Middle frontal gyrus (tissue), 1 donor: Measurements from ENCODE around the gene SCO2.
A peak's percentile ranks its signal among the peaks of the same experiment; 100 is the strongest.

ENCODE experiments used
- DNase-seq: peaks from one replicate; pipeline ENCODE4 v3.0.0-alpha.2; 2015; ENCODE audit warnings: low spot score; ENCODE audit errors: extremely low spot score

The SCO2 gene, protein sequence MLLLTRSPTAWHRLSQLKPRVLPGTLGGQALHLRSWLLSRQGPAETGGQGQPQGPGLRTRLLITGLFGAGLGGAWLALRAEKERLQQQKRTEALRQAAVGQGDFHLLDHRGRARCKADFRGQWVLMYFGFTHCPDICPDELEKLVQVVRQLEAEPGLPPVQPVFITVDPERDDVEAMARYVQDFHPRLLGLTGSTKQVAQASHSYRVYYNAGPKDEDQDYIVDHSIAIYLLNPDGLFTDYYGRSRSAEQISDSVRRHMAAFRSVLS

DNA sequence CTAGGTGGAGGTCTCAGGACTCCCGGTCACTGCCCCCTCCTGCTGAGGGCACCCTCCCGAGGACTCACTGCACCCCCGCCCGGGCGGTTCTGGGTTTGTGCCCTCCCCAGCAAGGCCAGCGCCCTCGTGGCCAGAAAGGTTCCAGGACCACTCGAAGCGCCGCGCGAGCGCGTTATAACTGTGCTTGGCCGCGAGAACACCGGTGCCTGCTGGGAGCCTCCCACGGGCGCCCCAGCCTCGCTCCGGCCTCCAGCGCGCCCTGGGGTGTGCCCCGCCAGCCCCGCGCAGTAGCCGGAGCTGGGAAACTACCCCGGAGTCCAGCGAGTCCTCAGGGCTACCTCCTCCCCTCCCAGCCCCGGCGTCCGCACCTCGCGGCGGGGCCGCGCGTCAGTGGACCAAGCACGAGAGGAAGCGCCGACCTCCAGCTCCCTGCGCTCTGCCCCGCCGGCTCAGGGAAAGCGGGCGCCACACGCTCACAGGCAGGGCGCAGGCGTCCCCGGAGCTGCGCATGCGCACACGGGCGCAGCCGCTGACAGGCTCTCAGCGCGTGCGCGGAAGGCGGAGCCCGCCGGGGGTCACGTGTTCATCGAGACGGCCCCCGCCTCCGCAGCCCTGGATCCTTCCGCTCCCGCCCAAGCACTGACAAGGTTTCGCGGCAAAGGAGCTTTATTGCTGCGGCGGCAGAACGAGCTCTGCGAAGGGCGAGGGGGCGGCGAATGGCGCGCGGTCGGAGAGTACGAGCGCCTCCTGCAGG is at the start of gene SCO2:
TSS of gene SCO2 (minus strand) at position 495 of the 754 bp plus-strand sequence. CDS start 1,187 bp downstream, outside the sequence.
- DNase-seq = peak; percentile 96

DNA sequence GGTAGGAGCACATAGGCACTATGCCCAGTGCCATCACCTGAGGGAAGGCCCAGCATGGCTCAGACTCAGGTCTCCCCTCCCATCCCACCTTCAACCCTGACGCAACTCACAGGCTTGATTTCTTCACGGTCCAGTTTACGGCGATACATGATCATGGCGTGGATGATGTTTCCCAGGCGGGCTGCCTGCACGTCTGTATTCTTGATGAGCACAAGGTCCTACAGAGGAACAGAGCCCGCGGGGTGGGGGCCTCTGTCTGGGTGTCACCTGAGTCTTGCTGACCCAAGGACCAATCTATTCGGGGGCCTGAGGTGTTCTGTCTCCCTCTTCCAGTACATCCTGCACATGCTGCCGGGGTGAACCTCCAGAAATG is 49.0 kb upstream of the SCO2 start:
- DNase-seq = no peak

DNA sequence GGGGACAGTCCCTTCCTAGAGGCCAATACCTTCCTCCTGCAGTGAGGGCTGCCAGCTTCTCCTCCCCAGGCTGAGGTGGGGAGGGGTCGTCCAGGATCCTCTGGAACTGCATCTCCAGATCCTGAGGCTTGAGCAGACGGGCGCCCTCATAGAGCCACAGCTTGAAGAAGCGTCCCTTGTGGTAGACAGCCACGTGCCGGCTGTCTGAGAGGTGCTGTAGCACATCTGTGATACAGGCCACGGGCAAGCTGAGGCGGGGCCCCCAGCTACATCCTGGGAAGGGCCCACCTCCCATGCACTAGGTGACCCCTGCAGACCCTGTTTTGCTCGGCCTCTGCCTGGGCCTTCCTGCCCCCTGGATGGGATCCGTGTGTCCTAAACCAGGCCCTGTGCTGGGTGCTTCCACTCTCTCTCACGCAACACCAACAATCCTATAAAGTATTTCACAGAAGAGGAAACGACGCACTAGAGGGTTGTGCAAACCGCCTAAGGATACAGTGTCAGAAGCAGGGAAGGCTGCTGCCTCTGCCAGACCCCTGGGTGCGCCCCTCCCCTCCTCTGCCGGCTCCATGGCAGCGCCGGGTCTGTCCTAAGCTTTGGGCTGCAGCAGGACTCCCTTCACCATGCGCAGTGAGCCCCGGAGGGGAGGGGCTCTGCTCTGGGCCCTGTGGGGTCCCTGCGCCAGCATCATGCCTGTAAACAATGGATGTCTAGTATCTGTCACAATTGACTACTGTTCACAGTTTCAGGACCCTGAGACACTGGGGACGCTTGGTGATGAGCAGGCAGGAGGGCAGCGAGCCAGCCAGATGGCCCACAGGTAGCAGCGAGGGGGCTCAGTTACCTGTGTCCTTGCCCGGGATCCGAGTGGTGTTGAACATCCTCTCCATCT is 48.3 kb upstream of the SCO2 start:
- DNase-seq = no peak

DNA sequence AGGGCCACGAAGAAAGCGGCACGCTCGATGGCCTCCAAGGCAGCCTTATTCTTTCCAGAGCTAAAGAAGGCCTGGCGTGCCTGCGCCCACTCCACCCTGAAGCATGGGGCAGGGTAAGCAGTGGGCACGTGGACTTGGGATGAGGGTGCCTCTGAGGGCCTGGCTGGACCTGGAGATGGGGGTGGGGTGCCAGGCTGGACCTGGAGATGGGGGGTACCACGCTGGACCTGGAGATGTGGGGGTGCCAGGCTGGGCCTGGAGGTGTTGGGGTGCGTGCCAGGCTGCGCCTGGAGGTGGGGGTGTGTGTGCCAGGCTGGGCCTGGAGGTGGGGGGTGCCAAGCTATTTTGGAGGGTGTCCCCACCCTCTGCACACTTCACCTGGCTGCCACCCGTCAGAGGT is 47.6 kb upstream of the SCO2 start:
- DNase-seq = no peak

DNA sequence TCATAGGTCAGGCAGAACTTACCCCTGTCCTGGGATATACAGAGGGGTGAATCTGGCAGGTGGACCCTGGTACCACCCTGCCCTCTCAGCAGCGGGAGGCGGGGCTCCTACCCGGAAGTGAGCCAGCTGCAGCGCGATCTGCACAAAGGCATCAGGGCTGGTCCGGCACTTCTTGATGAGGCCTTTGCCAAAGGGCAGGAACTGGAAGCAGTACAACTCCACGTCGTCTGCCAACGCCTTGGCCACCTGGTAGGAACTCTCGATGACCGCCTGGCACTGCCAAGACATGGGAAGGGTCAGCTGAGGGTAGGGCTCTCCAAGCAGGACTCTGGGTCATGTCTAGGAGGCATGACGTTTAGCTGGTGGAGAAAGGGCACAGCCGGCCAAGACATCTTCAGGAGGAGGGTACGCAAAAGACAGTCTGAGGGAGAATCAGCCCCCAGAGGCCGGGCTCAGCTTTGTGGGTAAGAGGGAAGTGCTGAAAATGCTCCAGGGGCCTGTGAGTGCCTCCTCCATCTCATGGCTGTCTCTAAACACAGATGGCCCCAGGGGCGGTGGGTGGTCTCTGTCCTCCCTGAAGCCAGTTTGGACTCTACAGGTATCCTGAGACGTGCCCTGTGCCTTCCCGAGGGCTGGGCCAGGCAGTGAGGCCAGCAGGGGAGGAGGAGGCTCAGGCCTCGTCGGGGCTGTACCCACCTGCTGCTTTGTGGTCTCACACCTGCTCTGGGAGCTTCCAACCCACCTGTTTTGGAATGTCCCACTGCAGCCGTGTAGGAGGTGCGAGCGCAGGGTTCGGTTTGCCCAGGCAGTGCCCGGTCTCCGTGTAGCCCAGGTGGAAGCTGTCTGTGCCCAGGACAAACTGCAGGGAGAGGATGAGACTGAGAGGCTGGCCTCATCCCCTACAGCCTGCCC is 46.1 kb upstream of the SCO2 start:
- no peak for DNase-seq

DNA sequence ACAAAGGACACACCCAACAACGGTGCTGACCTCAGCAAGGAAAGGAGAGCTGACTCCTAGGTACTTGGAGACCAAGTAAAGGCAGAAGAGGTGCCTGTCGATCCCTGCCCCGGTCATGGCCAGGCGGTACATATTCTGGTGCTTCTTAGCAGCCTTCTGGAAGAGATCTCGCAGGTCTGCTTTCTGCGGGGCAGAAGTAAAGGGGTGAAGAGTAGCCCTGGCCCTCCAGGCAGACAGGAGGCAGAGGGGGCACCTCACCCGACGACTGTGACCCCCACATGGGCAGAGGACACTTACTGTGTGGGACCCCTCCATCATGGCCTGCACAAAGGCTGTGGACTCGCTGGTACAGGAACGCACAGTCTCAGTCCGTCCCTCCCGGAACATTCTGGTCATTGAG is 45.5 kb upstream of the SCO2 start:
- no peak for DNase-seq

DNA sequence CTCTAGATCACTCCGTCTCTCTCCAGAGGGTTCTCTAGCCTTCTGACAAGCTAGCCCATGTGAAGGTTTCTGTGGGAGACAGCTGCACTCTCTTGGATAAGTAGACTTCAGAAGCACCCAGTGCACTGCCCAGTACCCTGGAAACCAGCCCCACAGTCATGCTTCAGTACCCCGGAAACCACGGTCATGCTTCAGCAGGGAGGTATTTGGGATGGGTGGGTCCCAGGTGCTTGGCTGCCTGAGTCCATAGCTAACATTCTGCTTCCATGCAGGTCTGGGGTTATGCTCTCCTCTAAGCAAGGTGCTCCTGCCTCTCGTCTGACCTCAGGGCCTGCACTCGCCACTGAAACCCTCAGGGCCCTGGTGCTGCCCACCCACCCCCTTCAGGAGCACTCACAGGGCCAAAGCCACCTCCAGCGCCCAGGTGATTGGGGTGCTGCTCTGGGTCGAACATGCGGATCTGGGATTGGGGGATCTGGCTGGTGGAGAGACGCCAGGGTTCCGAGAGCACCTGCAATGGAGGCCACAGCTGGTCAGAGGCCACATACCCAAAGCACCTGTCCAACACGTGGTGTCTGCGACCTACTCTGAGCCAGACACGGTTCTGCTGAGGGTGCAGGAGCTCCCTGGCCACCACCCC is 44.6 kb upstream of the SCO2 start:
- DNase-seq = no peak

DNA sequence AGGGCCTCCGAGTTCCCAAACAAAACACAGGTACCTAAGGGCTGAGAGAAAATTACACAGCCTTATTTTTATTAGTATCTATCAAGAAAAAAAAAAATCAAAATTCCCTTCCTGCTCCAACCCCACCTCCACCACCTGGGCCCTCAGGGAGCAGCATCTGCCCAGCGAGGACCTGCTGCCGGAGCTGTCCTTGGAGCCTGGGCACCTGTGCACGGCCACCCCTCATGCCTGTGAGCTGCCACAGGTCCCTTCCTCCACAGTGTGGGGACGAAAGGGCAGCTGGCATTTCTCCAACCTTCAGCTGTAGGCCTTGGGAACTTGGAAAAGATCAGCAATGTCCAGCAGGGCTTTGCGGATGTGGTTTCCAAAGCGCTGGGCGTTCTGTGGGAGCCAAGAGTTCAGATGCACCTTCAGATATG is 43.7 kb upstream of the SCO2 start:
- DNase-seq = no peak

DNA sequence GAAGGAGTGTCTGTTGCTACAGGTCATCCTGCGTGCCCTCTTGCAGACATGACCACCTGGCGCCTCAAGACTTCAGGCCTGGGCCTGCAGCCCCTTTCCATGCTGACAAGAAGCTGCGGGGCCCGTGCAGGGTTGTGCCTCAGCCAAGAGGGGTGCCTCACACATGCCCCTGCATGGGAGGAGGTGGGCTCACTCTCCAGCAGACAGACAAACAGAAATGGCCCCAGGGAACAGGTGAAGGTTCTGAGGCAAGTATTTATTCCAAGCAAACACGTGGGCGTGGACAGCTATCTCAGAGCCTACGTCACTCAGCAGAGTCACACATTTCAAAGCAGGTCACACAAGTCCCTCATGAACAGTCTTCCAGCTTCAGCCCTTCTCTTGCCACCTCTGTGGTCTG is 43.2 kb upstream of the SCO2 start:
- DNase-seq = no peak

DNA sequence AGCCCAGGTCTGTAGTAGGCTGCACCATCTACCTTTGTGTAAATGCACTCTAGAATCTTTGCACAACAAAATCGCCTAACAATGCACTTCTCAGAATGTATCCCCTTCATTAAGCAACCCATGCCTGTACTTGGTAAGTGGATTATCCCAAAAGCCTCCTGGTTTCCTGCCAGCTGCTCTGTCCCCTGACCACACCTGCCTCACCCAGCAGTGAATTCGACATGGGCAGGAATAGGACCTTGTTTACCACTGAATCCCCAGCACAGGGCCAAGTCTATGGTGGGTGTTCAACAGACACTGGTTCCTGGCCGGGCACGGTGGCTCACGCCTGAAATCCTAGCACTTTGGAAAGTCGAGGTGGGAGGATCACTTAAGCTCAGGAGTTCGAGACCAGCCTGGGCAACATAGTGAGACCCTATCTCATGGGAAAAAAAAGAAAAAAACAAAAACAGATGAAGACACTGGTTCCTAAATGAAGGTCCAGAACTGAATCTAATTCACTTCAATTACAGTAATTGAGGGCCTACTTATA is 42.4 kb upstream of the SCO2 start:
- no peak for DNase-seq

DNA sequence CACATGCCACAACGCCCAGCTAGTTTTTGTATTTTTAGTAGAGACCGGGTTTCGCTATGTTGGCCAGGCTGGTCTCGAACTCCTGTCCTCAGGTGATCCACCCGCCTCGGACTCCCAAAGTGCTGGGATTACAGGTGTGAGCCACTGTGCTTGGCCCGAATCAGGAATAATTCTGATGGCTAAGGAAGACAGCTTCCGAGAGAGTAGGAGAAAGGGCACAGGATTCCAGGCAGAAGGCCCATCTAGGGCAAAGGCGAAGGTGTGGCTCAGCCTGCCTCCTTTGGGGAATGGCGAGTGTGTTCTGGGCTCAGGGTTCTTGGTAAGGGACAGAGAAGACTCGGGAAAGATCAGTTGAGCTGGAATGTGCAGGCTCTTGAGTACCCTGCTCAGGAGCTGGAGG is 38.9 kb upstream of the SCO2 start:
- DNase-seq = no peak

DNA sequence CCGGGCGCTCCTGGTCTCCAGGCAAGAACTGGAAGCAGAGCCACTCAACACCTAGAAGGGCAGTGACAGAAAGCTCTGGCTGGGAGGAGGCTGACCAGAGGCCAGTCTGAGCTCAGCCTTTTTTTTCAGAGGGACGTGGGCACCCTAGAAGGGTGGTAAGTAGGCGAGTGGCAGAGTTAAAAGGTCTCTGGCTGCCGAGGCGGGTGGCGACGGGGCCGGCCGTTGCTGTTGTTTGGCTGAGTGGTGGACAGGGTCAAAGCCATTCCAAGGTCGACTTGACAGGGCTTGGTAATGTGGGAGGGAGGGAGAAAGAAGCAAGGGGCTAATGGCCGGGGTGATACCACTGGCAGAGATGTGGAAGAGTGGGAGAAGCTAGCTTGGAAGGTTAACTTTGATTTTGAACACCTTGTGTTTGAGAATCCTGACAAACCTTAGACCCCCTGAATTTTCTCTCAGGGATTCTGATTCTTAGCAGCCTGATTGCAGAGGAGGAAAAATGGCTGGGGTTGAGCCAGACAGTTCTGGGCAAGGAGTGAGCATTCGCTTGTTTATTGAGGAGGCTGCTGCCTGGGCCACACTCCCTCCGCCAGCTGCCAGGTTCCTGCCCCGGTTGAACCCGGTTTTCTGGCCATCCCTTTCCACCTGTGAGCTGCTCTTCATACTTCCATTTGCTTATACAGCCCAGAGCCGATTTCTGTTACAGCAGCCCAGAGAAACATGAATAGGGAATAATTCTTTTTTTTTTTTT is 38.2 kb upstream of the SCO2 start:
- no peak for DNase-seq

DNA sequence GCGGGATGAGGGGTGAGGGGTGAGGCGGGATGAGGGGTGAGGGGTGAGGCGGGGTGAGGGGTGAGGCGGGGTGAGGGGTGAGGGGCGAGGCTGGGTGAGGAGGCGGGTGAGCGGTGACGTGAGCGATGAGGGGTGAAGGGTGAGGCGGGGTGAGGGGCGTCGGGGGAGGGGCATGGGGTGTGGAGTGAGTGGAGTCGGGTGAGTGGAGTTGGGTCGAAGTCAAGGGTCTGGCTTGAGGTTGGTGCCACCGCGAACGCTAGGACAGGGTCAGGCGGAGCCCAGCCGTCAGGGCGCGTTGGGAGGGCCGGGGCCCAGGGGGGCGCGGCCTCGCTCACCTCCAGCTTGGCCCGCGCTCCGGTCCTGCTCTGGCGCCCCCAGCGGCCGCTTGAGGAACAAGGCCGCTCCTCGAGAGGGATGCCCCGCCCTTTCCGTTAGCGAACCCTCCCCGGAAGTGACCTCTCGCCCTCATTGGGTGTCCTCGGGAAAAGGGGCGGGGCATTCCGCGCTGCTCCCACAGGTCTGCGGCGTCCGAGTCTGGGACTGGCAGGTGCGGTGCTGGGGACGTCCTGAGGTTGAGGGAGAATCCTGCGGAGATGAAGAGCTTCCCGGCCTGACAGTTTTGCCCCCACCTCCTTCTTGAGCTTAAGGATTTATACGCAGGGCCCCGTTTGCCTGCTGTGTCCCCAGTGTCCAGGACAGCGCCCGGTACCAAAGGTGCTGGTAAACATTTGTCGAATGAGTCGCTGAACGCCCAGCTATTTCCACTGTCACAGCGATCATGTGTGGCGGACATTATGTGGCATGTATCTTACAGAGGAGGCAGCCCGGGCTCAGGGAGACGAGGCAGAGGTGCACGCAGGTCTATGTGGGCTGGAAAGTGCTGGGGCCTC is 37.4 kb upstream of the SCO2 start, which contains the start of gene SYCE3:
TSS of gene SYCE3 (minus strand) at position 397 of the 890 bp plus-strand sequence. CDS start 6,514 bp downstream, outside the sequence.
- peak; percentile 93 for DNase-seq

DNA sequence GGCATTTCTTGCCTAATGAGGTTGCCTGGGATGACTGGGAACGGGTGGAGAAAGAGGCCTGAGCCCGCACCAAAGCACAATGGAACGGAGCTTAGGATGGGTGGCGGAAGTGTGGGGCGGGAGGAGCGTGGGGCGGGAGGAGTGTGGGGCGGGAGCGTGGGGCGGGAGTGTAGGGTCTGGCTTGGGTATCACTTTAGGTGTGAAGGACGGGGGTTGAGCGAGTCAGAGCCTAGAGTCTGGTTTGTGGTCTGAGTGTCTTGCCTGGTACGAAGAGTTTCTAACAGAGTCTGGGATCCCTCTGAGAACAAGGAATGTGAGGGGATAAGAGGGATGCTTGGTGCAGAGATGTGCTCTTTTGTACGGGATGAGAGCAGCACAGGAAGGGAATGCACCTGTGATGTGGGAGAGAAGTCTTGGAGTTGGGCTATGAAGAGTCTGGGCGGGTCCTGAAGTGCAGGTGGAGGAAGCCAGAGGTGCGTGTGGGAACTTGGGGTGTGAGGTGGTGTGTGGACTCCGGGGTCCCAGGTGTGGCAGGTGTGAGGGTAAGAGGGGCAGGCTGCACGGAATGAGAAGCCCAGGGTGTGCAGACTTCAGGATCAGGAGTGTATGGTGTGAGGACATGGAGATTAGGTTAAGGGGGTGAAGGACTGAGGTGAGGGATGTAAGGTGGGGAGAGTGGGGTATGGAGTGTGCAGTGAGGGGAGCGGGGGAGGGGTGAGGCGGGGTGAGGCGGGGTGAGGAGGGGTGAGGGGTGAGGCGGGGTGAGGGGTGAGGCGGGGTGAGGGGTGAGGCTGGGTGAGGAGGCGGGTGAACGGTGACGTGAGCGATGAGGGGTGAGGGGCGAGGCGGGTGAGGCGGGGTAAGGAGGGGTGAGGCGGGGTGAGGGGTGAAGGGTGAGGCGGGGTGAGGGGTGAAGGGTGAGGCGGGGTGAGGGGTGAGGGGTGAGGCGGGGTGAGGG is 36.3 kb upstream of the SCO2 start:
- no peak for DNase-seq

DNA sequence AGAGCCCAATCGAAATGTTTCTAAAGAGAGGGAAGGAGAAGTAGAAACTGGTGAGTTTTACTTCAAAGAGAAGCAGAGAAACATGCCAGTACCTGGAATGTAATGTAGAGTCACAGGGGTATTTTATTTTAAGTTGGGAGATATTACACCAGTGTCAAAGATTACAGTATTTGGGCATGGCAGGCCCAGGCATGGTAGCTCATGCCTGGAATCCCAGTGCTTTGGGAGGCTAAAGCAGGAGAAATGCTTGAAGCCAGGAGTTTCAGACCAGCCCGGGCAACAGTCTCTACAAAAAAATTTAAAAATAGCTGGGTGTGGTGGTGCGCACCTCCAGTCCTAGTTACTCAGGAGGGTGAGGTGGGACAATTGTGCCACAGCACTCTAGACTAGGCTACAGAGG is 34.6 kb upstream of the SCO2 start:
- DNase-seq = no peak

DNA sequence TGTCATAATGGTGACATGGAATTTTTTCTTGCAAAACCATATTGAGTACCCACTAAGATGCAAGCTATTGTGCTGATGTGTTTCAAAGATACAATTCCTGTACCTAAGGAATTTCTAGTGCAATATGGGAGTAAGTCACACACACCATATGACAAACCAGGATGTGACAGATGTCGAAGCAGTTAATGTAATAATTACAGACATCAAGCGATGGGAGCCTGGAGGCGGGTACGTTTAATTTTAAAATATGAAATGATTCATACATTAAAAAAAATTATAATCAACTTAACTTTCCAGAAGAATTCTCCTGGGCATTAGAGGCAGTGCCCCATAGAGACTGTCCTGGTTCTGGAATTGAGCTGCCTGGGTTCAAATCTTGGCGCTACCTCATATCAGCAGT is 31.3 kb upstream of the SCO2 start:
- DNase-seq = no peak

DNA sequence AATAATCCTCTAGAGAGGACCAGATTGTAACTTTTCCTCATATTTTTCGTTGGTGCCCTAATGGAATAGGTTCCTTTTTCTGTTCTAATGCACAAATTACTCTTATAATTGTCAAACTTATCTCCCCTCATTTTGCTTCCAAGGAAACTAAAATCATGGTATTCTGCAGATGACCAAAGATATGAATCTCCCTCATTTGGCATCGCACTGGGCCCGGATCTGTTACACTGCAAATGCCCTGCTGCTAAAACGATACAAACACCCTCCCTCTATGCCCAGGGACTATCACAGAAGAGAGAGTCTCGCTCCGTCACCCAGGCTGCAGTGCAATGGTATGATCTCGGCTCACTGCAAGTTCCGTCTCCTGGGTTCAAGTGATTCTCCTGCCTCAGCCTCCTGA is 27.9 kb upstream of the SCO2 start:
- no peak for DNase-seq
